ENCODE results near the gene MIXL1.

GRCh38 chr1:226250511-226250910 lies 27.0 kb downstream of the MIXL1 start:
- TF ChIP-seq EZH2 (optimal IDR thresholded peaks at IDR 0.05; ENCODE audit: low read depth, low read length) (no peak), CTCF (IDR thresholded peaks at IDR 0.05; ENCODE audit: low read length) (no peak)

Data from MM.1S (cell line).